Uterus (tissue), 2 donors: Measurements from ENCODE around the gene CDH12.

Experiments
- POLR2A ChIP-seq, 2 donors: fragments of 450-650 bp; IDR thresholded peaks; one replicate each; pipeline ENCODE4 v1.6.1; 2016; ENCODE audit warnings: antibody characterized with exemption in 2 of 2, mild to moderate bottlenecking in 1 of 2, moderate library complexity in 1 of 2
- TF ChIP-seq, protein P1 (sequence below), 4 experiments: fragments of 200-600 bp in 2 of 4; fragments of 450-650 bp in 2 of 4; sonication (generic) in 2 of 4; IDR thresholded peaks; one replicate each; pipeline ENCODE4 v1.5.1; 2016 to 2019; ENCODE audit warnings: antibody characterized with exemption in 4 of 4, mild to moderate bottlenecking in 2 of 4, moderate library complexity in 1 of 4

DNA sequence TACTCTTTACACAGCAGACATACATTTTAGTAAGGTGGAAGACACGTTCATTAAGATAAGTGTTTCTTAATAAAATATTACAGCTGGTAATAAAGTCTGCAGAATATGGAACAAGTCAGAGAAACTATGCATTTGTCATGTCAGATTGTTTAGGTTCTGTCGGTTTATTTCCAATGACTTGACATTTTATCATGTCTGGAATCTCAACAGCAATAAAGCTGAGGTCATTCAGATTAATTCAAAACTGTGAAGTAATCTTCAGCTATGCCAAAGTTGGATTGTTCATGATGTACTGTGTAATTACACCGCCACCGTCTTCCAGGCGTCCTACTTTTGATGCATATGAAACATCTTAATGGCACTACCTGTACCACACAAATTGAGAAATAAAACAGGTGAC is 1032.6 kb downstream of the CDH12 start:
- TF ChIP-seq, protein P1, sequence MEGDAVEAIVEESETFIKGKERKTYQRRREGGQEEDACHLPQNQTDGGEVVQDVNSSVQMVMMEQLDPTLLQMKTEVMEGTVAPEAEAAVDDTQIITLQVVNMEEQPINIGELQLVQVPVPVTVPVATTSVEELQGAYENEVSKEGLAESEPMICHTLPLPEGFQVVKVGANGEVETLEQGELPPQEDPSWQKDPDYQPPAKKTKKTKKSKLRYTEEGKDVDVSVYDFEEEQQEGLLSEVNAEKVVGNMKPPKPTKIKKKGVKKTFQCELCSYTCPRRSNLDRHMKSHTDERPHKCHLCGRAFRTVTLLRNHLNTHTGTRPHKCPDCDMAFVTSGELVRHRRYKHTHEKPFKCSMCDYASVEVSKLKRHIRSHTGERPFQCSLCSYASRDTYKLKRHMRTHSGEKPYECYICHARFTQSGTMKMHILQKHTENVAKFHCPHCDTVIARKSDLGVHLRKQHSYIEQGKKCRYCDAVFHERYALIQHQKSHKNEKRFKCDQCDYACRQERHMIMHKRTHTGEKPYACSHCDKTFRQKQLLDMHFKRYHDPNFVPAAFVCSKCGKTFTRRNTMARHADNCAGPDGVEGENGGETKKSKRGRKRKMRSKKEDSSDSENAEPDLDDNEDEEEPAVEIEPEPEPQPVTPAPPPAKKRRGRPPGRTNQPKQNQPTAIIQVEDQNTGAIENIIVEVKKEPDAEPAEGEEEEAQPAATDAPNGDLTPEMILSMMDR (IDR thresholded peaks at IDR 0.05) = no peak
- no peak for TF ChIP-seq POLR2A (IDR thresholded peaks at IDR 0.05)
